DMS79 treated with DMSO at 0.1 percent for 48 hours (cell line): ENCODE measurements around the gene PRAMEF26.
"Not testable (repeated sequence)": the region's sequence is repeated elsewhere in the genome, so short reads cannot be mapped to it uniquely, and the experiment has no call there.

Source experiments
- DNase-seq: peaks from one replicate; lab custom pipeline; 2025; lab: John Stamatoyannopoulos, UW

Gene PRAMEF26

DNA sequence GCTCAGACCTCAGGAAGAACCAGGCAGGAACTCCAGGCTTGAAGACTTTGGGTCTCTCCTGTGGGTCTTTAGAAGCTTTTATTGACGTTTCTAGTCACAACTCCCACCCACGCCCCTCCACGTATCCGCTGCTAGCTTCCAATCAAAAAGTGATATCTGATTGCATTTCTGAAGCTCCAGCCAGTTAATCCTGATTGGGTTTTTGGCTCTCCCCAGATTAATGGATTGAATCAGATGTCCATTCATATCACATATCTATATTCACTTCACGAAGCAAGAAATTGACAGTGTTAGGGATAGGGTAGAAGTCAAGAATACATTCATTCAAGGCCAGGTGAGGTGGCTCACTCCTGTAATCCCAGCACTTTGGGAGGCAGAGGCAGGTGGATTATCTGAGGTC, at the start of gene PRAMEF26:
Gene PRAMEF26, minus strand, starts transcription at position 101 of the 400 bp plus-strand sequence. CDS start 2,914 bp downstream, outside the sequence.
- DNase-seq: not testable (repeated sequence)

DNA sequence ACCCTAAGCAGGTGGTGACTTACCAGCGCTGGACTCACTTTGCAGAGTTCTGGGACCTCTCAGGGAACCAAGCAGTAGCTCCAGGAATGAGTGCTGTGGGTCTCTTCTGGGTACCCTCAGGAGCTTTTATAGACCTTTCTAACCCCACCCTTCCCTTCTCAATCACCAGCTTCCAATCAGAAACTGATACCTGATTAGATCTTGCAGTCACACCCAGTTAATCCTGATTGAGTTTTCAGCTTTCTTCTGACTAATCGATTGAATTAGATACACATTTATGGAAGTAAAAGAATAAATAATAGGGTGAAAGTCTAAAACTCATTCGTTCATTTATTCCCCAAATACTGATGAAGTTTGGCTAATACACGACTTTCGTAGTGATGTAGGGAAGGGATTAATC, 45.5 kb upstream of the PRAMEF26 start, which contains the start of gene PRAMEF13:
Gene PRAMEF13, minus strand, starts transcription at position 101 of the 400 bp plus-strand sequence. CDS start 1,820 bp downstream, outside the sequence.
- DNase-seq: not testable (repeated sequence)

DNA sequence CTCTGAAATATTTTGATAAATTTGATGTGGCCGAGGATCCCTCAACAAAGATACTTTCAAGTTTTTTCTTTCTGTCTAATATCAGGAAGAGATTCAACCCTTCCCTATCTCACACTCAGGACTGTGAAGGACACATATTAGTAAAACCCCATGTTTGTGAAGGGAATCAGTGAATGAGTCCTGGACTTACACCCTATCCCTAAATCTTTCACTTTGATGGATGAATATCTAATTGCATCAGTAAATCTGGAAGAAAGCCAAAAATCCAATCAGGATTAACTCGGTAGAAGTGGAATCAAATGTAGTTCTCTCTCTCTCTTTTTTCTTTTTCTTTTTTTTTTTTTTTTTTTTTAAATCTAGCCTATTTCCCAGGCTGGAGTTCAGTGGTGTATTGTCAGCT, 15.7 kb upstream of the PRAMEF26 start, which contains the start of gene PRAMEF9:
Gene PRAMEF9, plus strand, starts transcription at position 301 of the 400 bp plus-strand sequence. CDS start 3,433 bp downstream, outside the sequence.
- not testable (repeated sequence) for DNase-seq

DNA sequence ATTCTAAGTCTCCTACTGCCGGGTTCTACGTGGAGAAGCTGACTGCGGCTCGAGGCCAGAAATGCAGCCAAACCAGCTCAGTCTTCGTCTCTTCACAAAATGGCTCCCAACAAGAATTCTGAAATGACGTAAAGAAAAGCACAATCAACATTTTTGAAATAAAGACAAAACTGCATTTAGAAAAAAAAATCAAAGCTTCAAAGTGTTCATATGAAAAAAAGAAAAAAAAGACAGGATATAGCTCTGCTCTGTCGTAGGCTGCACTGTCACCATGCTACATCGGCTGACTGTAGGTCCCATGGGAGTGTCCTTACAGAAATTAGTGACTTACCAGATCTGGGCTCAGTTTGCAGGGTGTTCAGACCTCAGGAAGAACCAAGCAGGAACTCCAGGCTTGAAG, 9.7 kb upstream of the PRAMEF26 start, which contains the start of gene HNRNPCL4:
Gene HNRNPCL4, minus strand, starts transcription at position 101 of the 400 bp plus-strand sequence. CDS start 164 bp downstream, outside the sequence.
- DNase-seq: not testable (repeated sequence)

DNA sequence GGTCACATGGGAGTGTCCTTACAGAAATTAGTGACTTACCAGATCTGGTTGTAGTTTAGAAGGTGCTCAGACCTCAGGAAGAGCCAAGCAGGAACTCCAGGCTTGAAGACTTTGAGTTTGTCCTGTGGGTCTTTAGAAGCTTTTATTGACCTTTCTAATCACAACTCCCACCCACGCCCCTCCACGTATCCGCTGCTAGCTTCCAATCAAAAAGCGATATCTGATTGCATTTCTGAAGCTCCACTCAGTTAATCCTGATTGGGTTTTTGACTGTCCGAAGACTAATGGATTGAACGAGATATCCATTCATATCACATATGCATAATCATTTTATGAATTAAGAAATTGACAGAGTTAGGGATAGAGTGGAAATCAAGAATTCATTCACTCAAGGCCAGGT, 39.1 kb downstream of the PRAMEF26 start, which contains the start of gene HNRNPCL2:
Gene HNRNPCL2, minus strand, starts transcription at position 101 of the 400 bp plus-strand sequence. CDS start 454 bp downstream, outside the sequence.
- DNase-seq: not testable (repeated sequence)
